Measurements from ENCODE around the gene FBXL19. TPM values are rescaled to one million over a fixed set of nuclear protein-coding genes. Genes with fewer than 3 reads are reported as not detected.

FBXL19 gene
- polyA plus RNA-seq, 1 donor (not counting 4 experiments of a cell fraction or from before 2014, with no cell fraction given): 10.2 TPM

- DNase-seq (ENCODE audit: low read depth, low spot score) (no peak), FAIRE-seq (no peak)
- Histone ChIP-seq H3K4me1 (ENCODE audit: control insufficient read depth, extremely low read depth, insufficient read depth, low read length) (no peaks in the 10 kb centered on the region), H3K36me3 (ENCODE audit: control insufficient read depth in 2 of 2, extremely low read depth in 1 of 2, insufficient read depth in 2 of 2, low read length in 2 of 2) (peaks cover 4 to 11% of the 10 kb centered on the region in 2 experiments), H3K9me3 (ENCODE audit: control insufficient read depth, low read depth, low read length) (no peaks in the 10 kb centered on the region), H3K27ac (ENCODE audit: control insufficient read depth, insufficient read depth, low read length) (no peak overlapping the region), H4K20me1 (ENCODE audit: control insufficient read depth, extremely low read depth, insufficient read depth, low read length) (no peaks in the 10 kb centered on the region), H3K9me1 (ENCODE audit: control insufficient read depth, extremely low read depth, insufficient read depth, low read length) (no peaks in the 10 kb centered on the region), H3K79me2 (ENCODE audit: control insufficient read depth, insufficient read depth, low read length) (no peaks in the 10 kb centered on the region), H3K9ac (ENCODE audit: control insufficient read depth, extremely low read depth, insufficient read depth, low read length) (no peak overlapping the region), H3K27me3 (ENCODE audit: control insufficient read depth, extremely low read depth, insufficient read depth, low read length) (no peaks in the 10 kb centered on the region), H3K4me2 (ENCODE audit: control insufficient read depth, extremely low read depth, insufficient read depth, low read depth, low read length) (no peak overlapping the region), H3K4me3 (ENCODE audit: control insufficient read depth in 2 of 3, extremely low read depth in 1 of 3, insufficient read depth in 2 of 3, low read depth in 1 of 3, low read length in 3 of 3) (no peak overlapping the region), H2AFZ (ENCODE audit: control insufficient read depth, low read length) (no peak overlapping the region)
- dilution Hi-C loops (cut with MboI; ENCODE audit: extremely low pct_ligation_motif_present, low sequenced_read_pairs): loop anchor here (25.0 kb wide), 1 partner anchor 99 kb away; the partner anchor contains the start of gene ZNF629
- no peak for TF ChIP-seq CTCF (optimal IDR thresholded peaks at IDR 0.05 in 1 of 3, IDR thresholded peaks at IDR 0.05 in 1 of 3, conservative IDR thresholded peaks at IDR 0.05 in 1 of 3; ENCODE audit: extremely low read depth in 1 of 3, insufficient read depth in 2 of 3, low read length in 3 of 3)
- no peak for TF ChIP-seq EZH2 (IDR thresholded peaks at IDR 0.05; ENCODE audit: low read length)
Measured at GRCh38 chr16:30886145-30886544, 37.2 kb upstream of the FBXL19 start.

- Histone ChIP-seq H3K9me1 (ENCODE audit: control insufficient read depth, extremely low read depth, insufficient read depth, low read length) (no peaks in the 10 kb centered on the region), H3K4me2 (ENCODE audit: control insufficient read depth, extremely low read depth, insufficient read depth, low read depth, low read length) (no peak overlapping the region), H3K9ac (ENCODE audit: control insufficient read depth, extremely low read depth, insufficient read depth, low read length) (no peak overlapping the region), H2AFZ (ENCODE audit: control insufficient read depth, low read length) (no peak overlapping the region), H3K27ac (ENCODE audit: control insufficient read depth, insufficient read depth, low read length) (no peak overlapping the region), H3K9me3 (ENCODE audit: control insufficient read depth, low read depth, low read length) (no peaks in the 10 kb centered on the region), H3K36me3 (ENCODE audit: control insufficient read depth in 2 of 2, extremely low read depth in 1 of 2, insufficient read depth in 2 of 2, low read length in 2 of 2) (peaks cover 10 to 14% of the 10 kb centered on the region in 2 experiments), H3K4me3 (ENCODE audit: control insufficient read depth in 2 of 3, extremely low read depth in 1 of 3, insufficient read depth in 2 of 3, low read depth in 1 of 3, low read length in 3 of 3) (no peak overlapping the region), H3K4me1 (ENCODE audit: control insufficient read depth, extremely low read depth, insufficient read depth, low read length) (peaks cover 3% of the 10 kb centered on the region), H3K79me2 (ENCODE audit: control insufficient read depth, insufficient read depth, low read length) (peaks cover 4% of the 10 kb centered on the region), H3K27me3 (ENCODE audit: control insufficient read depth, extremely low read depth, insufficient read depth, low read length) (no peaks in the 10 kb centered on the region), H4K20me1 (ENCODE audit: control insufficient read depth, extremely low read depth, insufficient read depth, low read length) (no peaks in the 10 kb centered on the region)
- DNase-seq (ENCODE audit: low read depth, low spot score): no peak
- FAIRE-seq: no peak
- TF ChIP-seq CTCF (optimal IDR thresholded peaks at IDR 0.05 in 1 of 3, IDR thresholded peaks at IDR 0.05 in 1 of 3, conservative IDR thresholded peaks at IDR 0.05 in 1 of 3; ENCODE audit: extremely low read depth in 1 of 3, insufficient read depth in 2 of 3, low read length in 3 of 3): no peak
- TF ChIP-seq EZH2 (IDR thresholded peaks at IDR 0.05; ENCODE audit: low read length): no peak
- dilution Hi-C loops (cut with MboI; ENCODE audit: extremely low pct_ligation_motif_present, low sequenced_read_pairs): loop anchor here (25.0 kb wide), 1 partner anchor 101 kb away; the partner anchor contains the start of gene ZNF629
Measured at GRCh38 chr16:30887927-30888326, 35.4 kb upstream of the FBXL19 start.
